Ascending aorta (tissue), 2 donors: Measurements from ENCODE around the gene VSIR. TPM values are rescaled to one million over a fixed set of nuclear protein-coding genes. Genes with fewer than 3 reads are reported as not detected.

Experiments used
- DNase-seq, 2 donors: peaks; one replicate each; pipeline ENCODE4 v3.0.0-alpha.2; 2019; ENCODE audit warnings: low spot score in 2 of 2
- H3K27ac ChIP-seq, 2 donors: fragments of 200-600 bp; sonication (generic); one replicate each; pipeline ENCODE4 v1.5.1; 2016 to 2017; ENCODE audit warnings: mild to moderate bottlenecking in 1 of 2
- H3K27me3 ChIP-seq: fragments of 200-600 bp; sonication (generic); one replicate; pipeline ENCODE4 v1.5.1; 2017
- H3K36me3 ChIP-seq, 2 donors: fragments of 200-600 bp; sonication (generic); one replicate each; pipeline ENCODE4 v1.5.1; 2016
- H3K4me1 ChIP-seq, 2 donors: fragments of 200-600 bp; sonication (generic); one replicate each; pipeline ENCODE4 v1.5.1; 2016 to 2017; ENCODE audit warnings: mild to moderate bottlenecking in 1 of 2
- H3K4me3 ChIP-seq, 2 donors: fragments of 200-600 bp; sonication (generic); one replicate each; pipeline ENCODE4 v1.5.1; 2016 to 2017; ENCODE audit warnings: mild to moderate bottlenecking in 1 of 2
- H3K9me3 ChIP-seq, 2 donors: fragments of 200-600 bp; sonication (generic); one replicate each; pipeline ENCODE4 v1.5.1; 2016
- CTCF ChIP-seq, 3 experiments: fragments of 200-600 bp in 2 of 3; fragments of 450-650 bp in 1 of 3; sonication (generic) in 2 of 3; IDR thresholded peaks; one replicate each; pipeline ENCODE4 v1.5.1; 2016 to 2019; ENCODE audit warnings: antibody characterized with exemption in 3 of 3, mild to moderate bottlenecking in 1 of 3, moderate library complexity in 1 of 3
- intact Hi-C: fragments of 100-400 bp; cut with DNase I; formaldehyde crosslinking; loops from one replicate; pipeline ENCODE4 v1.15.1; 2023
- total RNA-seq: library from RNA; depleted of rRNA; stranded (reverse); fragments of >200 nt; gene quantifications from one replicate; pipeline ENCODE4 v1.1.0, GENCODE V29; 2016

Gene VSIR
- total RNA-seq, 1 donor from 2014 or later: 193 TPM

DNA sequence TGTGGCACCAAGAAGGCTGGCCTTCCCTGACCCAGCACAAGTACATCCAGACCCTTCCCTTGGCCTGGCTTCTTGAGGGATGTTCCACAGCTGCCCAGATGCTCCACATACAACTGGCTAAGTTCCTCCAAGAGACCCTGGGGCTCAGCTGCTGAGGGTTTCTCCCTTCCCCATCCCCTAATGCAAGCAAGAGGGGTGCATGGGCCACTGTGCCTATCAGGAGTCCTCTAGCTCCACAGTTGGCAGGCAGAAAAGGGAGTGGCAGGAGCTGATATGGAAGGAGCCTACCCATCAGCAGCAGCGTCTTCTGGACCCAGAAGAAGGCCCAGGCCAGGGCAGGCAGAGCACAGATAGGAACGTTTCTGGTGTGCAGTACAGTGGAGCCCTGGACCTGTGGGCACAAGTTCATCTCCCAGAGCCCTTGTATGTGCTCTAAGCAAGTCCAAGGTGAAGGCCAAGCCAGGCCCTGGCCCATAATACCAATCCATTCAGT, 26.2 kb downstream of the VSIR start:
- peaks cover 25% of the 10 kb centered on the region in 2 donors for H3K36me3 ChIP-seq
- TF ChIP-seq CTCF (IDR thresholded peaks at IDR 0.05): no peak
- no peak for DNase-seq
- no peaks in the 10 kb centered on the region for H3K27me3 ChIP-seq
- H3K4me1 ChIP-seq: peaks cover 0 to 3% of the 10 kb centered on the region in 2 donors
- peaks cover 0 to 7% of the 10 kb centered on the region in 2 donors for H3K9me3 ChIP-seq
- H3K27ac ChIP-seq: peak overlapping the region in 1 of 2 donors; percentile 32
- no peak overlapping the region for H3K4me3 ChIP-seq
- intact Hi-C loops: no loop called here

GRCh38 chr10:71746344-71747037, 26.8 kb downstream of the VSIR start:
- H3K4me3 ChIP-seq: no peak overlapping the region
- peaks cover 19% of the 10 kb centered on the region in 2 donors for H3K36me3 ChIP-seq
- peaks cover 0 to 7% of the 10 kb centered on the region in 2 donors for H3K9me3 ChIP-seq
- intact Hi-C loops: no loop called here
- H3K27me3 ChIP-seq: no peaks in the 10 kb centered on the region
- H3K27ac ChIP-seq: no peak overlapping the region
- DNase-seq: no peak
- no peak for TF ChIP-seq CTCF (IDR thresholded peaks at IDR 0.05)
- H3K4me1 ChIP-seq: peaks cover 0 to 3% of the 10 kb centered on the region in 2 donors

GRCh38 chr10:71745664-71746250, 27.6 kb downstream of the VSIR start:
- H3K4me3 ChIP-seq: no peak overlapping the region
- DNase-seq: no peak
- H3K9me3 ChIP-seq: peaks cover 0 to 7% of the 10 kb centered on the region in 2 donors
- H3K27me3 ChIP-seq: no peaks in the 10 kb centered on the region
- peaks cover 0 to 3% of the 10 kb centered on the region in 2 donors for H3K4me1 ChIP-seq
- no peak for TF ChIP-seq CTCF (IDR thresholded peaks at IDR 0.05)
- intact Hi-C loops: no loop called here
- H3K36me3 ChIP-seq: peaks cover 12 to 13% of the 10 kb centered on the region in 2 donors
- no peak overlapping the region for H3K27ac ChIP-seq

DNA sequence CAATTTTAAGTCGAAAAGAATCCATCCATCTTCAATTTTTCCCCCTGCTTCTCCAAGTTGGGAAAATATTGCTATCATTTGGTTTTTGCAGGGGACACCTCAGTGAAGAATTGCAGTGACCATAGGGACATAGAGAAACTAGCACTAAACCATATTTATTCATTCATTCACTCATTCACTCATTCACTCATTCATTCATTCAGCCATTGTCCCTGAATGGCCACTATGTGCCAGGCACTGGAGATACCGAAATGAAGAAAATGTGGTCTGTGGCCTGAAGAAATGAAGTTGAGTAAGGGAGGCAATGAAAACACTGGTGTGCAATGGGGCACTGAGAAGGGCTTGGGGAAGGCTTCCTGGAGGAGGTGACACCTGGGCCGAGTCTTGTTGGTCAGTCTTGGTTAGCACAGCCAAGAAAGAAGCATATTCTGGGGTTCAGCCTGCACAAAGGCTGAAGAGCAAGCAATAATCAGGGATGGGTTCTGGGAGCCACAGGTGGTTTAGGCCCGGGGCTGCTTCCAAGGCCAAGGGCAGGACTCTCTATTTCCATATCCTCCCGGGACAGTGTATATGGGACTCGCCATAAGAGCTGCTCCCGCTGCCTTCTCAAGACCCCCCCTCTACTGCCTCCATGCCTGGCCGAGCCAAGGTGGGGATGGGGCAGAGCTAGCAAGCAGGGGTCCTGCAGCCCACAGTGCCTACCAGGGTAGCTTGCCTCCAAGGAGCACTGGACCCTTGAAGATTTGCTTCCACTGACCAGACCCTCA, 28.2 kb downstream of the VSIR start:
- DNase-seq: no peak
- Histone ChIP-seq H3K4me3 (no peak overlapping the region), H3K4me1 (peaks cover 0 to 3% of the 10 kb centered on the region in 2 donors), H3K27ac (no peak overlapping the region), H3K9me3 (peaks cover 0 to 7% of the 10 kb centered on the region in 2 donors), H3K36me3 (peaks cover 5 to 6% of the 10 kb centered on the region in 2 donors), H3K27me3 (no peaks in the 10 kb centered on the region)
- intact Hi-C loops: no loop called here
- no peak for TF ChIP-seq CTCF (IDR thresholded peaks at IDR 0.05)

DNA sequence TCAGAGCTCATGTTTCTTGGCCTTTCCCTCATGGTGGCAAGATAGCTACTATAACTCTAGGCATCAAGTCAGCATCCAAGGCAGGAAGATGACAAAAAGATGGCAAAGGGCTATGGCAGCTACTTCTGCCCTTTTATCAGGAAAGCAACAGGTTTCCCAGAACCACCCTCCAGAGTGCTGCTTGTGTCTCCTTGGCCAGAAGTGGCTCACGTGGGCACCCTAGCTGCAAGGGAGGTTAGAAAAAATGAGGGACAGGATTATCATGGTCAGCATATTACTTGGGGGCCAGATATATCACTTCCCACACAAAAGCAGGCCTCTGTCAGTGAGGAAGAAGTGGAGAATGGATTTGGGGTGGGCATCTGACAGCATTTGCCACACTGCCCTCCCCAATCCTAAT, 29.5 kb downstream of the VSIR start:
- H3K4me1 ChIP-seq: no peaks in the 10 kb centered on the region
- no peaks in the 10 kb centered on the region for H3K27me3 ChIP-seq
- no peak for DNase-seq
- H3K36me3 ChIP-seq: no peaks in the 10 kb centered on the region
- TF ChIP-seq CTCF (IDR thresholded peaks at IDR 0.05): no peak
- peaks cover 0 to 7% of the 10 kb centered on the region in 2 donors for H3K9me3 ChIP-seq
- no peak overlapping the region for H3K27ac ChIP-seq
- intact Hi-C loops: no loop called here
- no peak overlapping the region for H3K4me3 ChIP-seq
